Measurements from ENCODE around the gene IFRD2. TPM values are rescaled to one million over a fixed set of nuclear protein-coding genes. Genes with fewer than 3 reads are reported as not detected.

The IFRD2 gene
- total and polyA plus RNA-seq, 9 of the 15 experiments (the other 6 are each of a cell fraction or from before 2014, with no cell fraction given) = 30.5 to 115 (median 52.8) TPM

- TF ChIP-seq CEBPG (CRISPR knock-in tag; IDR thresholded peaks at IDR 0.05) (no peak), CEBPG (tag; conservative IDR thresholded peaks at IDR 0.05 in 1 of 2, IDR thresholded peaks at IDR 0.05 in 1 of 2) (no peak), LCOR (CRISPR knock-in tag; IDR thresholded peaks at IDR 0.05) (no peak), E4F1 (CRISPR knock-in tag; IDR thresholded peaks at IDR 0.05; ENCODE audit: borderline replicate concordance) (no peak), MLX (CRISPR knock-in tag; conservative IDR thresholded peaks at IDR 0.05) (no peak), HNRNPL (IDR thresholded peaks at IDR 0.05; ENCODE audit: low read depth, low read length) (0 out of 2 replicates have a peak, but pooled peaks have one; percentile 22), ZFPM2 (CRISPR knock-in tag; IDR thresholded peaks at IDR 0.05) (no peak), ZNF785 (CRISPR knock-in tag; IDR thresholded peaks at IDR 0.05) (no peak), ZNF217 (CRISPR knock-in tag; IDR thresholded peaks at IDR 0.05) (no peak), ZBTB9 (CRISPR knock-in tag; IDR thresholded peaks at IDR 0.05) (no peak), JUNB (CRISPR knock-in tag; conservative IDR thresholded peaks at IDR 0.05) (no peak), DPF2 (IDR thresholded peaks at IDR 0.05) (no peak), SP1 (CRISPR knock-in tag; IDR thresholded peaks at IDR 0.05) (no peak), HNRNPH1 (optimal IDR thresholded peaks at IDR 0.05; ENCODE audit: low read depth, low read length) (no peak), ZNF592 (IDR thresholded peaks at IDR 0.05) (0 out of 2 replicates have a peak, but pooled peaks have one; percentile 52), NFE2L1 (tag; IDR thresholded peaks at IDR 0.05; ENCODE audit: borderline replicate concordance, low read depth) (no peak), COPS2 (conservative IDR thresholded peaks at IDR 0.05) (no peak), SRSF7 (optimal IDR thresholded peaks at IDR 0.05; ENCODE audit: low read depth, low read length) (no peak), MAFF (IDR thresholded peaks at IDR 0.05; ENCODE audit: low read length) (no peak), MECOM (CRISPR knock-in tag; IDR thresholded peaks at IDR 0.05) (no peak)
Observed at GRCh38 chr3:50340448-50341329, 48.5 kb upstream of the IFRD2 start, which contains the start of gene RASSF1 (continued).
